HG02938 (cell line): ENCODE measurements around the gene MGAT5.

Source experiments
- ATAC-seq: cut with Tn5 transposase; IDR thresholded peaks from one replicate; pipeline ENCODE4 v1.9.1; 2021; ENCODE audit warnings: mild to moderate bottlenecking, moderate library complexity; ENCODE audit not compliant: unreplicated experiment

MGAT5 gene

GRCh38 chr2:134361648-134362047 lies 107.8 kb downstream of the MGAT5 start:
- ATAC-seq, result no peak

GRCh38 chr2:134362152-134362668 lies 108.3 kb downstream of the MGAT5 start:
- no peak for ATAC-seq

DNA sequence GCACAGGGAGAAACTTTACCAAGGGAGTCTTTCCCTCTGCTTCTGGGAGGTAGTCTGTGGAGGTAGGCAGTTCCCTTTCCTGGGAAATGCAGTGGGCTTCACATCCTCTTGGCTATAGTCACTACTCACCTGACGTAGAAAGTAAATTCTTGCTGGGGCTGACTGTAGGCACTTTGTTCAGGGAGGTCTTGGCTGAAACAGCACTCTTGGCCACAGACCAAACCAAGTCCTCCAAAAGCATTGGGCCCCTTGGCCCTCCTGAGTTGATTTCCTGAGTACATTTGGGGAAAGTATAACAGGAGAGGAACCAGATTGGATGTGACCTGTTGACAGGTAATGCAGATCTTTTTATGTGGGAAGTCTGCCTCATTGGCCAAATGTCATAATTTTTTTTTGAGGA lies 108.9 kb downstream of the MGAT5 start:
- no peak for ATAC-seq

DNA sequence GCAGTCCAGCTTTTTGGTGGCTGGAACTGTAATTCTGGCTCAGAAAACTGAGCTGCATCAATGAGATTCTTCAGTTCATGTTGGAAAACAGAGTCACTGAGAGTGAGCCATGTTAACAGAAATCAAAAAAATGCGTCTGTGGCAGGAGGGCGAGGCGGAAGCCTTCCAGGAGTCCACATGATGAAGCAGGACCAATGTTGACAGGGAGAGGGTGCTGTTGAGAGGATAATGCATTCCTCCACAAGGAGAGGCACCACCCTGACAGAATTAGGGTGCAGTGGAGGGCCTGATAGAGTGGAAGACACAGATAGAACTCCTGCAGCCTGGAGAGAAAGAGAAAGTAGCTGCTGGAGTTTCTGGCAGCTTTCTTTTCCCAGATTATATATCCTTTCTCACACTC lies 111.5 kb downstream of the MGAT5 start:
- no peak for ATAC-seq

- no peak for ATAC-seq
Measured at GRCh38 chr2:134366359-134366758, 112.5 kb downstream of the MGAT5 start.

GRCh38 chr2:134367213-134367612 lies 113.3 kb downstream of the MGAT5 start:
- ATAC-seq, result no peak

- ATAC-seq, result no peak
Measured at GRCh38 chr2:134368009-134368817, 114.3 kb downstream of the MGAT5 start.

DNA sequence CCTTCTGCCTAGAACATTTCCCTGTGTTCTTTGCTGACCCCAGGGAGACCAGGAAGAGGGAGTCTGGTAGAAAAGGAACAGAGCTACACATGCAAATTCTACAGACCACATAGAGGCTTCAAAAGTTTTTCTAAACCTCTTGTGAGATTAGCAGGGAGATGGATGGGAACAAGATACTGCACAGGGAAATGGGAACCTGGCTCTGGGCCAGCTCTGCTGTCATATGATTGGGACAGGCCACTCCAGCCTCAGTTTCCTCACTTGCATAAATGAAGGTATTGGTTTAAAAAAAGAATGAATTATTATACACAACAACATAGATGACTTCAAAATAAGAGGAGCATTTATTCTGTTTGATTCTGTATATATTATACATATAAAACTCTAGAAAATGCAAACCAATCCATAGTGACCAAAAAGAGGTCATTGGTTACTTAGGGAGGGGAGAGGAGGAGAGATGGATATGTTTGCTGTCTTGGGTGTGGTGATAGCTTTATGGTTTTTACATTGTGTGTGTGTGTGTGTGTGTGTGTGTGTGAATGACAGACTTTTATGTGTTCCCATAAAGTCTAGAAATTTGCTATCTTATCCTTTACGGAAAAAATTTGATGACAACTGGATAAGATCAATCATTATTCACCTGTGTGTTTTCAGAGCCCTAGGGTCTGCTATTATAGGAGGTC lies 115.5 kb downstream of the MGAT5 start:
- ATAC-seq, result no peak

- no peak for ATAC-seq
Measured at GRCh38 chr2:134370655-134371445, 117.0 kb downstream of the MGAT5 start.

- no peak for ATAC-seq
Measured at GRCh38 chr2:134372141-134372540, 118.3 kb downstream of the MGAT5 start.

GRCh38 chr2:134372611-134373131 lies 118.8 kb downstream of the MGAT5 start:
- no peak for ATAC-seq

DNA sequence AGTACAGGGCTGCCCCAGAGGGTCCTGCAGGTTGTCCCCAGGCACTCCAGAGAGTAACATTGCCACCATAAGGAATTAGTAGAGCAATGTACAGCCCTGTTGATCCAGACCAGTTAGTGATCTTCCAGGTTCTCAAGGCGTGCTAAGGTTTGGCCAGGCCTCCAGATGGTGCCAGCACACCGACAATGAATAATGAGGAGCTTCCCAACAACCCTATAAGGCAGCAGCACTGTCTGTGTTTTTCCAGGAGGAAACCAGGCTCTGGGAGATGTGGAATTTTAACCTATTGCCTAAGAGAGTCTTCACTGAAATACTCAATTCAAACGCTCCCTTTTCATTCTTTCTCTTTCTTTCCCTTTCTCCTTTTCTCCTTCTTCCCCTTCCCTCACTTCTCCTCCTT lies 122.1 kb downstream of the MGAT5 start:
- no peak for ATAC-seq

GRCh38 chr2:134377730-134378129 lies 123.9 kb downstream of the MGAT5 start:
- no peak for ATAC-seq

DNA sequence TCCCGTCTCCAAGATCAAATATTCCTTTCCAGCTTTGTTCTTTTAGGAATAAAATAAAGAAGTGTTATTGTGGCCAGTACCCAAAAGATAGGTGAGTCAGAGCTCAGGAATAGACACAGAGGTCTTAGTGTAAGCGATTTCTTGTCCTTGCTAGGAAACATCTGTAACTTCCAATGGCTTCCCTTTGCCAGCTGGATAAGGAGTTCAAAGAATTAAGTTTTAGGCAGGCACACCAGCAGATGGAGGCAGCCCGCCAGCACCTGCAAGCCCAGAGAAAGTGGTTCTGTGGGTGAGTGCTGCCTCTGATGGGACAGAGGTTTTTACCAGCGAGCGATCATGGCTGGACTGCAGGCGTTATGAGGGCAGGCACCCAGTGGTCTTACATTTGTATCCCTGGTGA lies 125.4 kb downstream of the MGAT5 start:
- ATAC-seq, result no peak

DNA sequence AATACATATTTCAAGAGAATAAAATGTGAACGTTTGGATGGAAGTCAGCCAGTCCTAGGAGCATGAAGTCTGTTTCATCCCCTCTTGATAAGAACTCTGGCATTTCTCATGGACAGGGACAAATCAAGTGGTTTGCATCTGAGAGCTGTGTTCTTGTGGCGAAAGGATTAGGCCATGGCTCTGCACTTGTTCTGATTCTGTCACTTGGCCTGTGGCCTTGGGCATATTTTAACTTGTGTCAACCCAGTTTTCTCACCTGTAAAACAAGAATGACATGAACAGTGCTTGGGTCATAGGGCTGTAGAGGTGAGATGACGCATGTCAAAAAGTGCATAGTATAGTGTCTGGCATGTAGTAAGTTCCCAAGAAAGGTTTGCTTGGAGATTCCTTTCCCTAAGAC lies 125.8 kb downstream of the MGAT5 start:
- ATAC-seq, result no peak

DNA sequence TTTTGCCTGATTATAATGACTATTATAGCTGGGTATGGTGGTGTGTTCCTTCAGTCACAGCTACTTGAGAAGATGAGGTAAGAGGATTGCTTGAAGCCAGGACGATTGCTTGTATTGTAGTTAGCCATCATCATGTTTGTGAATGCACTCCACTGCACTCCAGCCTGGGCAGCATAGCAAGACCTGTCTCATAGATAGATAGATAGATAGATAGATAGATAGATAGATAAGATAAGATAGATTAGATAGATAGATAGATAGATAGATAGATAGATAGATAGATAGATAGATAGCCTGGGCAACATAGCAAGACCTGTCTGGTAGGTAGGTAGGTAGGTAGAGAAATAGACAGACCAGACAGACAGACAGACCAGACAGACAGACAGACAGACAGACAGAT lies 127.3 kb downstream of the MGAT5 start:
- no peak for ATAC-seq

DNA sequence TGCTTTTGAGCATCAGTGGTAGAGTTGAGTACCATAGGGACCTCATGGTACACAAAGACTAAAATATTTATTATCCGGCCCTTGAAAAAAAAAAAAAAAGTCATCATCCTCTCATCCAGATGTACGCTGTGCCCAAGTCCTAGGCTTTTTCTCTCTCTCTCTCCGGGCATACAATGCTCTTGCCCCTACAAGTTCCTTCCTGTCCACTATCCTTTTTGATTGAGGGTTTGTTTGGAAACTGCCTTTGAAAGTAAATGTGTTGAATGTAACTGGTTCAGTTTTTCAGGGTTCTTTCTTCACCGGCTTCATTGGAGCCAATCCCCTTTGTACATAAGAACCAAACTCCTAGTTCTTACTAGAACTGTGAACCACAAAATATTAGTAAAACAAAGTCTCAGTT lies 130.3 kb downstream of the MGAT5 start:
- no peak for ATAC-seq

DNA sequence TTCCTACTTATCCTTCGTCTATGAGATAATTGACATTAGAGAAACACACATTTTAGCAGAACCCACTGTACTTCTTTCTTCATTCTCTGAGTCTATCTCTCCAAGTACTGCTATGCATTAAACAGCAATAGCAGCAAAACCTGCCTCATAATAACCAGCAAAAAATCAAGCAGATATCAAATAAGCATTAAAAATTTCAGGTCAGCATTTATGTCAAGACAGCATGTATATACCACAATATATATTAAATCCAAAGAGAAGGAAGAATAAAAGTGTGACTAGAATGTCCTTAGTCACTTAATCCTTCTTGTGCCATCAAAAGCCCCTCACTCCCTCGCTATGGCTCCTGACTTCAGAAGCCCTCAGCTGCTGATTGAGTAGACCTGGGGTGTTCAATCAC lies 131.3 kb downstream of the MGAT5 start:
- no peak for ATAC-seq

GRCh38 chr2:134386310-134386709 lies 132.4 kb downstream of the MGAT5 start:
- no peak for ATAC-seq

- no peak for ATAC-seq
Measured at GRCh38 chr2:134389381-134389780, 135.5 kb downstream of the MGAT5 start.

DNA sequence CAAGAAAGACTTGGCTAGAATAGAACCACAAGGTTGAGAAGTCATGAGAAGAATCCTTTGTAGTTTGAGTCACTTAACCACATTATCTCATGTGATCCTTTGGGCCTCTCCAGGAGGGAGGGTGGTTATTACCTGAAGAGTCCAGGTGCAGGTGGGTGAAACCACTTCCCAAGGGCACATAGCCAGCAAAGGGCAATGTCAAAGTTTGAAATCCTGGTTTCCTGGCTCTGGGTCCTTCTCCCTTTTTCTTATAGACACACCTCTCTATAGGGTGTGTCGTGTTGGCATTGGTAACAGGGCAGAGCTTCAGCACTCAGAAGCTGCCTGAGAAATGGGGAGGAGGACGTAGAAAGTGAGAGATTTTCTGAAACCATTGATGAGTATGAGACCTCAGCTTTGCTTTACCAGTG lies 137.9 kb downstream of the MGAT5 start:
- peak; percentile 93 for ATAC-seq
